Caco-2 (cell line): ENCODE data around the gene RTTN. TPM values are rescaled to one million over a fixed set of nuclear protein-coding genes. Genes with fewer than 3 reads are reported as not detected.

Experiments
- BruUV-seq: library from RNA; stranded (reverse); fragments of 400-500 nt; replicated peaks from 2 replicates; lab custom pipeline; 2021; lab: Mats Ljungman, UMichigan
- CTCF ChIA-PET: fragments of 300-600 bp; sonication (Branson Sonifier 250); formaldehyde crosslinking; loops from one replicate; lab custom pipeline; 2022; ENCODE audit warnings: antibody characterized with exemption; lab: Charles Lee
- POLR2A ChIA-PET: fragments of 300-600 bp; sonication (Branson Sonifier 250); formaldehyde crosslinking; loops from one replicate; lab custom pipeline; 2022; ENCODE audit warnings: antibody characterized with exemption; lab: Charles Lee
- DNase-seq, 2 experiments: peaks; one replicate each; pipeline versions ENCODE4 v3.0.0 to v3.0.0-alpha.2; 2020 to 2022
- H3K27me3 ChIP-seq: replicated peaks from 2 replicates; pipeline ENCODE4 v1.6.0; 2011; ENCODE audit warnings: low read length; ENCODE audit not compliant: control insufficient read depth, insufficient read depth
- H3K36me3 ChIP-seq: 2 replicates; pipeline ENCODE4 v1.5.1; 2011; ENCODE audit warnings: low read length; ENCODE audit not compliant: control insufficient read depth, insufficient read depth
- H3K4me1 ChIP-seq: fragments of 250-450 bp; sonication (Bioruptor Pico); 2 replicates; pipeline ENCODE4 v1.5.1; 2020; ENCODE audit warnings: mild to moderate bottlenecking
- H3K4me3 ChIP-seq: 2 replicates; pipeline ENCODE4 v1.5.1; 2011; ENCODE audit warnings: low read depth, mild to moderate bottlenecking, control low read depth, low read length
- H3K9me3 ChIP-seq: fragments of 250-450 bp; sonication (Bioruptor Pico); 2 replicates; pipeline ENCODE4 v1.5.1; 2020; ENCODE audit warnings: mild to moderate bottlenecking, moderate library complexity
- H3K27ac Mint-ChIP-seq: one replicate; pipeline ENCODE4 v1.8.0; 2022; ENCODE audit warnings: mixed read lengths; ENCODE audit not compliant: unreplicated experiment
- H3K27me3 Mint-ChIP-seq: one replicate; pipeline ENCODE4 v1.8.0; 2022; ENCODE audit warnings: mixed read lengths; ENCODE audit not compliant: insufficient read depth, unreplicated experiment
- H3K36me3 Mint-ChIP-seq: one replicate; pipeline ENCODE4 v1.8.0; 2022; ENCODE audit warnings: mild to moderate bottlenecking, mixed read lengths; ENCODE audit not compliant: insufficient read depth, unreplicated experiment
- H3K4me1 Mint-ChIP-seq: one replicate; pipeline ENCODE4 v1.8.0; 2022; ENCODE audit warnings: low read depth, mixed read lengths; ENCODE audit not compliant: unreplicated experiment
- H3K4me3 Mint-ChIP-seq: one replicate; pipeline ENCODE4 v1.8.0; 2022; ENCODE audit warnings: mild to moderate bottlenecking, moderate library complexity, mixed read lengths; ENCODE audit not compliant: unreplicated experiment
- H3K9me3 Mint-ChIP-seq: one replicate; pipeline ENCODE4 v1.8.0; 2022; ENCODE audit warnings: mixed read lengths; ENCODE audit not compliant: unreplicated experiment
- CTCF ChIP-seq, 2 experiments: fragments of 200-600 bp in 1 of 2; IDR thresholded peaks; 1 replicate in 1 of 2; 2 replicates in 1 of 2; pipeline versions ENCODE4 v1.5.1 to v1.8.0; 2011 to 2022; ENCODE audit warnings: antibody characterized with exemption in 1 of 2, control low read depth in 1 of 2, inconsistent platforms in 1 of 2, low read depth in 1 of 2, low read length in 1 of 2, mild to moderate bottlenecking in 1 of 2, moderate library complexity in 1 of 2; ENCODE audit not compliant: insufficient read depth in 1 of 2, severe bottlenecking in 1 of 2, unreplicated experiment in 1 of 2
- intact Hi-C: fragments of 100-400 bp; cut with micrococcal nuclease; formaldehyde crosslinking; loops from one replicate; pipeline ENCODE4 v1.10.0; 2022; ENCODE audit not compliant: unreplicated experiment
- total RNA-seq: library from RNA; stranded (reverse); gene quantifications from 2 replicates; pipeline ENCODE4 v1.2.3, GENCODE V29; 2022

The RTTN gene
- total RNA-seq, 1 experiment from 2014 or later: 14.6 TPM

GRCh38 chr18:69954719-69955480 lies 250.6 kb downstream of the RTTN start:
- Histone ChIP-seq H3K9me3 (no peaks in the 10 kb centered on the region), H3K27me3 (no peaks in the 10 kb centered on the region), H3K4me1 (no peaks in the 10 kb centered on the region), H3K36me3 (no peaks in the 10 kb centered on the region), H3K4me3 (no peak overlapping the region)
- DNase-seq: no peak
- intact Hi-C loops: no loop called here
- Mint-ChIP-seq H3K9me3 (no peaks in the 10 kb centered on the region), H3K36me3 (no peaks in the 10 kb centered on the region), H3K4me1 (no peaks in the 10 kb centered on the region), H3K4me3 (no peak overlapping the region), H3K27me3 (no peaks in the 10 kb centered on the region), H3K27ac (no peak overlapping the region)
- BruUV-seq: no TSS peak
- no peak for TF ChIP-seq CTCF (IDR thresholded peaks at IDR 0.05; ENCODE audit: insufficient read depth in 1 of 2, low read depth in 1 of 2, low read length in 1 of 2, severe bottlenecking in 1 of 2, unreplicated experiment in 1 of 2)
- ChIA-PET POLR2A (no interaction called here), CTCF (no interaction called here)

DNA sequence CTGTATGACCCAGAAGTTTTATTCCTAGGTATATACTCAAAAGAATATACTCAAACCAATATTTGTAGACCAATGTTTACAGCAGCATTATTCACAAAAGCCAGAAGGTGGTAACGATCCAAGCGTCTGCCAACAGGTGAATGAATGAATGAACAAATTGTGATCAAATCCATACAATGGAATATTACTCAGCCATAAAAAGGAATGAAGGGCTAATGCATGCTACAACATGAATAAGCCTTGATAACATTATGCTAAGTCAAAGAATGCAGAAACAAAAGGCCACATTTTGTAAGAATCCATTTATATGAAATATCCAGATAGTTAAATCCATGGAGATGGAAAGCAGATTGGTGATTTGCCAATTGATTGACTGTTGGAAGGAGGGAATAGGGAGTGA lies 252.3 kb downstream of the RTTN start:
- no peaks in the 10 kb centered on the region for H3K27me3 Mint-ChIP-seq
- no peak for DNase-seq
- H3K4me3 Mint-ChIP-seq: no peak overlapping the region
- ChIA-PET POLR2A (no interaction called here), CTCF (no interaction called here)
- no peaks in the 10 kb centered on the region for H3K9me3 Mint-ChIP-seq
- Histone ChIP-seq H3K4me3 (no peak overlapping the region), H3K36me3 (no peaks in the 10 kb centered on the region), H3K27me3 (no peaks in the 10 kb centered on the region), H3K4me1 (no peaks in the 10 kb centered on the region), H3K9me3 (no peaks in the 10 kb centered on the region)
- BruUV-seq: no TSS peak
- H3K36me3 Mint-ChIP-seq: no peaks in the 10 kb centered on the region
- intact Hi-C loops: no loop called here
- no peaks in the 10 kb centered on the region for H3K4me1 Mint-ChIP-seq
- no peak for TF ChIP-seq CTCF (IDR thresholded peaks at IDR 0.05; ENCODE audit: insufficient read depth in 1 of 2, low read depth in 1 of 2, low read length in 1 of 2, severe bottlenecking in 1 of 2, unreplicated experiment in 1 of 2)
- no peak overlapping the region for H3K27ac Mint-ChIP-seq

Other genes starting within 250 kb of the RTTN start
- gene SOCS6, start 83.4 kb upstream of the RTTN start, total RNA-seq: 19.0 and 23.2 TPM in 2 replicates